Brain microvascular endothelial cell (primary cell): Measurements from ENCODE around the gene MTUS2.

ENCODE experiments used
- DNase-seq: peaks from one replicate; pipeline ENCODE4 v3.0.0-alpha.2; 2020
- H3K27ac ChIP-seq: fragments of 250-450 bp; sonication (Bioruptor Pico); 2 replicates; pipeline ENCODE4 v1.5.1; 2020; ENCODE audit warnings: mild to moderate bottlenecking, moderate library complexity
- H3K27me3 ChIP-seq: fragments of 250-450 bp; sonication (Bioruptor Pico); replicated peaks from 2 replicates; pipeline ENCODE4 v1.5.1; 2020; ENCODE audit warnings: mild to moderate bottlenecking
- H3K36me3 ChIP-seq: fragments of 250-450 bp; sonication (Bioruptor Pico); replicated peaks from 2 replicates; pipeline ENCODE4 v1.5.1; 2020; ENCODE audit warnings: mild to moderate bottlenecking
- H3K4me3 ChIP-seq: 2 replicates; pipeline ENCODE4 v1.5.1; 2011; ENCODE audit warnings: low read depth, mild to moderate bottlenecking, control low read depth, low read length, moderate library complexity
- CTCF ChIP-seq: IDR thresholded peaks from 2 replicates; pipeline ENCODE4 v1.5.1; 2011; ENCODE audit warnings: low read depth, mild to moderate bottlenecking, moderate library complexity, low read length, control low read depth, inconsistent platforms; ENCODE audit errors: missing control alignments
- in situ Hi-C: cut with HindIII; loops from 2 replicates; pipeline ENCODE4 v1.10.0; 2017; ENCODE audit warnings: low sequenced_read_pairs, low pct_ligation_motif_present

The MTUS2 gene

DNA sequence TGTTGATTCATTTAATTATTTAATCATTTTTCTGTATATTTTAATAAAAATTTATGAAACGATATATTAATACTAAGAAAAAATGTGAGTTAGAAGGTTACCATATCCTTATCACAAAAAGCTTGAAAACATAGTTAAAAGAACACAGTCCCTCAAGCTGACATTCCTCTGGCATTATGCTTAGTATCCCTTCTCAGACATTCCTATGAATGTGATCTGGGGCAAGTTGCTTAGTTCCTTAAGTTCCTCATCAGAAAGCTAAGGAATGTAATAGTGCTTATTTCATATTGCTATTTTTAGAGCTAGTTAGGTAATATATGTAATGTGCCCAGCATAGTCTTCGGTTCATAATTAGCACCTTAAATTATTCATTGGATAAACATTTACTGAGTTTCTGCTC, 122.8 kb downstream of the MTUS2 start:
- in situ Hi-C loops: no loop called here

DNA sequence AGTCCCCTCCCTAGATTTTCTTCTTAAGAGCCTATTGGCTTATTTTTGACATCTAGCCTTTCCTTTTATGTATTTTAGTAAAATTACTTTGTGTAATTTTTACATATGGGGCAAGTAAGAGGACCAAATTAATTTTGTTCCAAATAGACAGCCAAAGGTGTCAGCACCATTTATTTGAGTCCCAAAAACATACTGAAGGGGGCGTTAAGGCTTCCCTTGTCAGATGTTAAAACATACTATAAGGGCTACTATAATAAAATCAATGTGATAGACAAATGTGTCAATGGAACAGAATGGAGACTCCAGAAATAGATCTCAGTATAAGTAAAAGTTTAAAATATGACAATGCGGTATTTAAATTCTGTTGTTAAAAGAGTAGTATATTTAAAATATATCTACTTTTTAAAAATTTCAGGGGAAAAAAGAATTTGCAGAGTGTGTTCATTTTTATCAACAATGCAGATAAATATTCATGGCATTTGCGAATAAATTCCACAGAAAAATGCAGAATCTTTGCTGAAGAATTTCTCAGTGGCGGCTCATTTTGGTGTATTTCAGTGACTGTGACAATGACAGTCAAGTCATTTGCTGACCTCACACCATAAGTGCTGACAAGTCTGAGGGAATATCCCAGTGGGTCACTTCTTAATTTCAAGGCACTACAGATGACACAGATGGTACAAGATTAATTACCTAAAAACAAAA, 133.7 kb downstream of the MTUS2 start:
- TF ChIP-seq CTCF: no peak
- Histone ChIP-seq H3K36me3 (no peaks in the 10 kb centered on the region), H3K27me3 (no peaks in the 10 kb centered on the region), H3K27ac (no peak overlapping the region), H3K4me3 (no peak overlapping the region)
- in situ Hi-C loops: no loop called here
- DNase-seq: no peak

More for the DNA sequence above, 122.8 kb downstream of the MTUS2 start:
- DNase-seq: no peak
- Histone ChIP-seq H3K4me3 (no peak overlapping the region), H3K27ac (no peak overlapping the region), H3K36me3 (no peaks in the 10 kb centered on the region), H3K27me3 (no peaks in the 10 kb centered on the region)
- TF ChIP-seq CTCF: no peak

GRCh38 chr13:28954419-28954725, 134.2 kb downstream of the MTUS2 start:
- no peak for DNase-seq
- no peak for TF ChIP-seq CTCF
- in situ Hi-C loops: no loop called here

GRCh38 chr13:28954810-28955209, 134.7 kb downstream of the MTUS2 start:
- TF ChIP-seq CTCF: no peak
- Histone ChIP-seq H3K4me3 (no peak overlapping the region), H3K27me3 (no peaks in the 10 kb centered on the region), H3K27ac (no peak overlapping the region), H3K36me3 (no peaks in the 10 kb centered on the region)
- in situ Hi-C loops: no loop called here
- DNase-seq: no peak

More at GRCh38 chr13:28954419-28954725, 134.2 kb downstream of the MTUS2 start:
- Histone ChIP-seq H3K27me3 (no peaks in the 10 kb centered on the region), H3K27ac (no peak overlapping the region), H3K4me3 (no peak overlapping the region), H3K36me3 (no peaks in the 10 kb centered on the region)

- Histone ChIP-seq H3K36me3 (no peaks in the 10 kb centered on the region), H3K4me3 (no peak overlapping the region), H3K27me3 (no peaks in the 10 kb centered on the region), H3K27ac (no peak overlapping the region)
- TF ChIP-seq CTCF: no peak
- no peak for DNase-seq
- in situ Hi-C loops: no loop called here
Observed at GRCh38 chr13:28955264-28955966, 135.3 kb downstream of the MTUS2 start.
